IMR-90 (cell line): ENCODE measurements around the gene GTF2F2. TPM values are rescaled to one million over a fixed set of nuclear protein-coding genes. Genes with fewer than 3 reads are reported as not detected.

Experiments used
- ATAC-seq: fragments of 200-7000 bp; cut with Tn5 transposase; 2 replicates; pipeline ENCODE4 v1.9.1; 2020; ENCODE audit warnings: low read depth, mild to moderate bottlenecking, moderate library complexity
- BruUV-seq: library from RNA; stranded (reverse); fragments of 400-500 nt; replicated peaks from 2 replicates; lab custom pipeline; 2021; lab: Mats Ljungman, UMichigan
- CTCF ChIA-PET: fragments of 300-600 bp; formaldehyde crosslinking; extraction: SDS; loops from one replicate; lab custom pipeline; 2021; ENCODE audit warnings: antibody characterized with exemption; lab: Yijun Ruan, JAX
- POLR2A ChIA-PET: fragments of 300-600 bp; sonication (Branson Sonifier 250); formaldehyde crosslinking; loops from one replicate; lab custom pipeline; 2022; ENCODE audit warnings: antibody characterized with exemption; ENCODE audit not compliant: unreplicated experiment; lab: Charles Lee
- DNase-seq: peaks from one replicate; pipeline ENCODE4 v3.0.0; 2013
- H2AFZ ChIP-seq: replicated peaks from 2 replicates; pipeline ENCODE3; 2013; ENCODE audit warnings: low read length, mild to moderate bottlenecking; ENCODE audit not compliant: poor library complexity
- H2AK5ac ChIP-seq: 2 replicates; pipeline ENCODE4 v1.6.1; 2013; ENCODE audit warnings: low read depth, low read length, inconsistent platforms
- H2AK9ac ChIP-seq: replicated peaks from 2 replicates; pipeline ENCODE3; 2013; ENCODE audit warnings: mild to moderate bottlenecking, low read depth, low read length, moderate library complexity; ENCODE audit not compliant: poor library complexity
- H2BK120ac ChIP-seq: 2 replicates; pipeline ENCODE4 v1.6.1; 2013; ENCODE audit warnings: low read depth, low read length, inconsistent platforms
- H2BK15ac ChIP-seq: 3 replicates; pipeline ENCODE4 v1.6.1; 2013; ENCODE audit warnings: low read depth, low read length, inconsistent platforms
- H2BK20ac ChIP-seq: 2 replicates; pipeline ENCODE4 v1.6.1; 2013; ENCODE audit warnings: low read depth, mild to moderate bottlenecking, inconsistent platforms, low read length, moderate library complexity
- H2BK5ac ChIP-seq: 2 replicates; pipeline ENCODE4 v1.6.1; 2013; ENCODE audit warnings: mild to moderate bottlenecking, low read depth, low read length, inconsistent platforms; ENCODE audit not compliant: poor library complexity, severe bottlenecking
- H3K14ac ChIP-seq: replicated peaks from 2 replicates; pipeline ENCODE4 v1.6.1; 2013; ENCODE audit warnings: low read depth, low read length, inconsistent platforms
- H3K18ac ChIP-seq: 2 replicates; pipeline ENCODE4 v1.6.1; 2013; ENCODE audit warnings: low read depth, low read length, control low read depth
- H3K23ac ChIP-seq: 2 replicates; pipeline ENCODE4 v1.6.1; 2013; ENCODE audit warnings: low read depth, low read length, inconsistent platforms
- H3K27ac ChIP-seq: 2 replicates; pipeline ENCODE4 v1.5.1; 2013; ENCODE audit warnings: mild to moderate bottlenecking, control low read depth, low read length; ENCODE audit not compliant: insufficient read depth
- H3K27me3 ChIP-seq: 2 replicates; pipeline ENCODE4 v1.6.1; 2013; ENCODE audit warnings: low read length; ENCODE audit not compliant: control insufficient read depth, insufficient read depth
- H3K36me3 ChIP-seq: 2 replicates; pipeline ENCODE4 v1.6.1; 2013; ENCODE audit warnings: low read length, mixed read lengths; ENCODE audit not compliant: control insufficient read depth, insufficient read depth
- H3K4ac ChIP-seq: 2 replicates; pipeline ENCODE4 v1.6.1; 2013; ENCODE audit warnings: low read depth, low read length, inconsistent platforms
- H3K4me1 ChIP-seq: 2 replicates; pipeline ENCODE4 v1.6.1; 2013; ENCODE audit warnings: low read length, mixed read lengths; ENCODE audit not compliant: control insufficient read depth, insufficient read depth
- H3K4me2 ChIP-seq: 2 replicates; pipeline ENCODE4 v1.6.1; 2013; ENCODE audit warnings: low read depth, mild to moderate bottlenecking, control low read depth, low read length, moderate library complexity
- H3K4me3 ChIP-seq: 2 replicates; pipeline ENCODE4 v1.5.1; 2013; ENCODE audit warnings: low read depth, mild to moderate bottlenecking, control low read depth, low read length, moderate library complexity; ENCODE audit not compliant: insufficient read depth
- H3K56ac ChIP-seq: 2 replicates; pipeline ENCODE4 v1.6.1; 2013; ENCODE audit warnings: low read length, inconsistent platforms; ENCODE audit not compliant: insufficient read depth; ENCODE audit errors: extremely low read depth
- H3K79me1 ChIP-seq, 2 experiments: 2 replicates each; pipeline ENCODE4 v1.6.1; 2013; ENCODE audit warnings: low read length in 2 of 2, inconsistent platforms in 1 of 2, low read depth in 1 of 2
- H3K9ac ChIP-seq: 2 replicates; pipeline ENCODE4 v1.6.1; 2013; ENCODE audit warnings: low read depth, low read length, control low read depth
- H3K9me1 ChIP-seq: 2 replicates; pipeline ENCODE4 v1.6.1; 2013; ENCODE audit warnings: low read length, inconsistent platforms; ENCODE audit not compliant: insufficient read depth
- H3K9me3 ChIP-seq: 2 replicates; pipeline ENCODE4 v1.6.1; 2013; ENCODE audit warnings: low read length; ENCODE audit not compliant: control insufficient read depth, insufficient read depth
- H4K20me1 ChIP-seq: 2 replicates; pipeline ENCODE4 v1.6.1; 2013; ENCODE audit warnings: low read length, inconsistent platforms; ENCODE audit not compliant: insufficient read depth
- H4K5ac ChIP-seq: 2 replicates; pipeline ENCODE4 v1.6.1; 2013; ENCODE audit warnings: mild to moderate bottlenecking, low read depth, low read length, control low read depth
- H4K8ac ChIP-seq, 2 experiments: 2 replicates each; pipeline ENCODE4 v1.6.1; 2013; ENCODE audit warnings: low read depth in 2 of 2, low read length in 2 of 2, control low read depth in 1 of 2, inconsistent platforms in 1 of 2
- H4K91ac ChIP-seq: 2 replicates; pipeline ENCODE4 v1.6.1; 2013; ENCODE audit warnings: low read depth, low read length, inconsistent platforms; ENCODE audit not compliant: insufficient read depth
- BHLHE40 ChIP-seq: fragments of 150-350 bp; IDR thresholded peaks from 2 replicates; pipeline ENCODE4 v1.6.1; 2016; ENCODE audit warnings: mild to moderate bottlenecking, low read depth, low read length
- CHD1 ChIP-seq: IDR thresholded peaks from 2 replicates; pipeline ENCODE4 v1.6.1; 2012; ENCODE audit warnings: low read depth, low read length, improper control_type of control experiment
- FOS ChIP-seq: fragments of 150-350 bp; IDR thresholded peaks from 2 replicates; pipeline ENCODE4 v1.6.1; 2016; ENCODE audit warnings: low read depth, low read length
- MAFK ChIP-seq: IDR thresholded peaks from 2 replicates; pipeline ENCODE4 v1.6.1; 2012; ENCODE audit warnings: low read depth, low read length, improper control_type of control experiment
- MXI1 ChIP-seq: IDR thresholded peaks from 2 replicates; pipeline ENCODE4 v1.6.1; 2012; ENCODE audit warnings: low read depth, mild to moderate bottlenecking, low read length, moderate library complexity, borderline replicate concordance
- RAD21 ChIP-seq: IDR thresholded peaks from 2 replicates; pipeline ENCODE4 v1.6.1; 2012; ENCODE audit warnings: low read length, improper control_type of control experiment
- RFX5 ChIP-seq: IDR thresholded peaks from 2 replicates; pipeline ENCODE4 v1.8.0; 2012; ENCODE audit warnings: low read depth, mild to moderate bottlenecking, low read length, moderate library complexity
- WGBS, 2 experiments: methylation state at CpG; one replicate each; pipeline versions ENCODE4 v1.1.5 to v1.1.7; 2013; ENCODE audit warnings: missing lambda C conversion rate in 2 of 2; ENCODE audit not compliant: insufficient read length in 1 of 2; ENCODE audit errors: extremely low coverage in 2 of 2; 5-methylcytosine and 5-hydroxymethylcytosine counted together
- dilution Hi-C: fragments of 300-500 bp; cut with HindIII; formaldehyde crosslinking; loops from one replicate; pipeline ENCODE4 v1.14.3; 2018; ENCODE audit warnings: low sequenced_read_pairs; ENCODE audit not compliant: unreplicated experiment
- in situ Hi-C: fragments of 300-500 bp; cut with MboI; formaldehyde crosslinking; loops from 3 replicates; pipeline ENCODE4 v1.14.3; 2019; ENCODE audit warnings: low sequenced_read_pairs, inconsistent platforms, mixed read lengths
- intact Hi-C: fragments of 100-400 bp; cut with micrococcal nuclease; formaldehyde crosslinking; loops from 2 replicates; pipeline ENCODE4 v1.10.0; 2022
- polyA plus RNA-seq, 3 experiments: library from polyadenylated mRNA; depleted of rRNA; stranded (reverse); fragments of >200 nt; gene quantifications; 2 replicates each; pipeline ENCODE4 v1.2.3, GENCODE V29; 2012; ENCODE audit warnings: low replicate concordance in 1 of 3
- total RNA-seq: library from RNA; depleted of rRNA; stranded (reverse); fragments of >200 nt; gene quantifications from 2 replicates; pipeline ENCODE4 v1.2.3, GENCODE V29; 2012
- TF ChIP-seq, protein P1 (sequence below): fragments of 150-350 bp; IDR thresholded peaks from 2 replicates; pipeline ENCODE4 v1.6.1; 2017; ENCODE audit warnings: mild to moderate bottlenecking, antibody characterized with exemption, low read length, low read depth

The GTF2F2 gene
- total and polyA plus RNA-seq, 2 of the 4 experiments (the other 2 are of a cell fraction) = 16.5 to 21.0 TPM

- DNase-seq (no peak), ATAC-seq (no peak)
- BruUV-seq = no TSS peak
- H2BK120ac ChIP-seq = no peak overlapping the region
- intact Hi-C loops (no loop called here), dilution Hi-C loops (no loop called here), in situ Hi-C loops (loop anchor here (25.0 kb wide), 2 partner anchors 814 to 1389 kb away; no protein-coding TSS in a partner anchor)
- H3K4me2 ChIP-seq = no peak overlapping the region
- no peak overlapping the region; the same call in 1 of the 2 replicates for H3K23ac ChIP-seq
- H2BK15ac ChIP-seq = no peak overlapping the region
- no peaks in the 10 kb centered on the region for H3K9me3 ChIP-seq
- H3K4me3 ChIP-seq = no peak overlapping the region
- peaks cover 5% of the 10 kb centered on the region; the same call in 1 of the 2 replicates for H3K4me1 ChIP-seq
- H2AFZ ChIP-seq = no peak overlapping the region
- no peak overlapping the region for H2BK20ac ChIP-seq
- peaks cover 12% of the 10 kb centered on the region for H3K9me1 ChIP-seq
- no peak overlapping the region for H2BK5ac ChIP-seq
- no peak overlapping the region for H4K91ac ChIP-seq
- no peaks in the 10 kb centered on the region for H3K36me3 ChIP-seq
- TF ChIP-seq, protein P1, sequence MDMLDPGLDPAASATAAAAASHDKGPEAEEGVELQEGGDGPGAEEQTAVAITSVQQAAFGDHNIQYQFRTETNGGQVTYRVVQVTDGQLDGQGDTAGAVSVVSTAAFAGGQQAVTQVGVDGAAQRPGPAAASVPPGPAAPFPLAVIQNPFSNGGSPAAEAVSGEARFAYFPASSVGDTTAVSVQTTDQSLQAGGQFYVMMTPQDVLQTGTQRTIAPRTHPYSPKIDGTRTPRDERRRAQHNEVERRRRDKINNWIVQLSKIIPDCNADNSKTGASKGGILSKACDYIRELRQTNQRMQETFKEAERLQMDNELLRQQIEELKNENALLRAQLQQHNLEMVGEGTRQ = no peak
- TF ChIP-seq RAD21 (no peak), BHLHE40 (no peak), RFX5 (no peak), FOS (no peak), CHD1 (no peak), MAFK (no peak), MXI1 (no peak)
- no peak overlapping the region for H3K56ac ChIP-seq
- 80% methylated on average over 1 of the region's 11 CpGs; no CpG with 5 or more reads in 1 of the 2 experiments for WGBS, 2 experiments
- H3K4ac ChIP-seq = no peak overlapping the region
- no peaks in the 10 kb centered on the region for H3K79me1 ChIP-seq
- H2AK5ac ChIP-seq = no peak overlapping the region
- CTCF ChIA-PET = interaction anchor here (0.6 to 1.5 kb wide), 2 partner anchors 7 to 249 kb away, joined by 3 to 5 read pairs; no protein-coding TSS in a partner anchor
- no peak overlapping the region for H3K9ac ChIP-seq
- no peak overlapping the region for H2AK9ac ChIP-seq
- no peak overlapping the region for H4K8ac ChIP-seq
- H4K5ac ChIP-seq = no peak overlapping the region
- no peak overlapping the region for H3K18ac ChIP-seq
- no peak overlapping the region for H3K14ac ChIP-seq
- H3K27me3 ChIP-seq = no peaks in the 10 kb centered on the region
- H3K27ac ChIP-seq = no peak overlapping the region
- POLR2A ChIA-PET = no interaction called here
- H4K20me1 ChIP-seq = no peaks in the 10 kb centered on the region
Observed at GRCh38 chr13:45301263-45301662, 181.0 kb downstream of the GTF2F2 start.
